Activated CD4-positive, alpha-beta memory T cell treated with anti-CD3 and anti-CD28 coated beads for 36 hours (primary cell): ENCODE results near the gene C16orf87. TPM values are rescaled to one million over a fixed set of nuclear protein-coding genes. Genes with fewer than 3 reads are reported as not detected.
"Not testable (repeated sequence)": the region's sequence is repeated elsewhere in the genome, so short reads cannot be mapped to it uniquely, and the experiment has no call there.

ENCODE experiments used
- CTCF ChIA-PET: fragments of 350-600 bp; sonication (Branson Sonifier 250); formaldehyde crosslinking; loops from one replicate; lab custom pipeline; 2021; ENCODE audit warnings: antibody characterized with exemption, inconsistent platforms; lab: Charles Lee
- POLR2A ChIA-PET: fragments of 350-600 bp; sonication (Branson Sonifier 250); formaldehyde crosslinking; loops from one replicate; lab custom pipeline; 2021; ENCODE audit warnings: antibody characterized with exemption; lab: Charles Lee
- DNase-seq: peaks from one replicate; pipeline ENCODE4 v3.0.0-alpha.2; 2020
- H3K27ac Mint-ChIP-seq: one replicate; pipeline ENCODE4 v1.8.0; 2021; ENCODE audit warnings: mixed read lengths
- H3K27me3 Mint-ChIP-seq: one replicate; pipeline ENCODE4 v1.8.0; 2021; ENCODE audit warnings: mixed read lengths
- H3K36me3 Mint-ChIP-seq: one replicate; pipeline ENCODE4 v1.8.0; 2021; ENCODE audit warnings: mixed read lengths
- H3K4me1 Mint-ChIP-seq: one replicate; pipeline ENCODE4 v1.8.0; 2021; ENCODE audit warnings: low read depth, mixed read lengths
- H3K4me3 Mint-ChIP-seq: one replicate; pipeline ENCODE4 v1.8.0; 2021; ENCODE audit warnings: mild to moderate bottlenecking, mixed read lengths
- H3K9me3 Mint-ChIP-seq: one replicate; pipeline ENCODE4 v1.8.0; 2021; ENCODE audit warnings: mixed read lengths
- intact Hi-C: fragments of 100-400 bp; cut with micrococcal nuclease; formaldehyde crosslinking; loops from one replicate; pipeline ENCODE4 v1.15.1; 2023
- total RNA-seq, 2 experiments: library from RNA; stranded (reverse); gene quantifications; one replicate each; pipeline ENCODE4 v1.2.3, GENCODE V29; 2021

C16orf87 gene
- total RNA-seq, result 10 to 100 TPM; 18.1 to 18.2 TPM

DNA sequence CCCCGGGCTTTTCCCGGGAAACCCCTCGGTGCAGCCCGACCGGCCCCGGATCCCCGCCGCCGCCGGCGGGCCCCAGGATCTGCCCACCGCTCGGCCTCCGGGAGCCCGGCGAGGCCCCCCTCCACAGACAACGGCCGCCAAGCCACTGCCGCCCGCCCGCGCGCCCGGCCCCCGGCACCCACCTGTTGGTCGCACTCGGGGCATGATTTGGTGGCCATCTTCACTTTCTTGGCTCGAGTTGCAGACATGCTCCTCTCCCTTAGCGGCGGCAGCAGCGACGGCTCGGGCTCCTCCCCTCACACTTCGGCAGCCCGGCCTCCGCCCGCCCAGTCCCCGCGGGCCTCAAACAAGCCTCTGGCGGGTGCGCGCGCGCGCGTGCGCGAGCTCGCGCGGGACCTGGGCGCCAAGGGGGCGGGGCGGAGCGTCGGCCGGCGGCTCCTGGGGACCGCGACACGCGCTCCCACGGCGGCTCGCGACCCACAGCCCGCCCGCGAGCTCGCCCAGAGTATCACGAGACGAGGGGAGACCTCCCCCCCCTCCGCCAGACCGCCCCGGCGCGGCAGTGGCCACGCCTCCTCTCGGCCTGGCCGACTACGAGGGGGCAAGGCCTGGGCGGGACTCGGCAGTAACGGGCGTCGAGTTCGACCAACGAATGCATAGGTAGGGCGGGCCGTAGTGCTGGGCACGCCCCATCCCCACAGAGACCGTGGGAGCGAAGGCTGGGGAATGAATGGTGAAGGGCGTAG is at the start of gene C16orf87:
TSS of gene C16orf87 (minus strand) at position 279 of the 746 bp plus-strand sequence. CDS start at position 248, 31 bp downstream.
- peaks cover 6% of the 10 kb centered on the region for H3K36me3 Mint-ChIP-seq
- H3K27me3 Mint-ChIP-seq, result no peaks in the 10 kb centered on the region
- ChIA-PET POLR2A (interaction anchor here (0.9 to 1.4 kb wide), 5 partner anchors 8 to 141 kb away, joined by 3 to 4 read pairs (median 3); no protein-coding TSS in a partner anchor), CTCF (interaction anchor here (1.0 to 2.2 kb wide), 4 partner anchors 78 to 1333 kb away, joined by 3 to 9 read pairs (median 6); no protein-coding TSS in a partner anchor)
- peaks cover 33% of the 10 kb centered on the region for H3K4me1 Mint-ChIP-seq
- H3K9me3 Mint-ChIP-seq, result no peaks in the 10 kb centered on the region
- DNase-seq, result peak; percentile 93
- intact Hi-C loops, result loop anchor here (1.0 to 2.0 kb wide), 7 partner anchors 41 to 312 kb away; partner anchors contain the start of genes DNAJA2, GPT2, NETO2 and ORC6
- H3K27ac Mint-ChIP-seq, result peak within 1 kb of the TSS; percentile 97
- peak within 1 kb of the TSS; percentile 90 for H3K4me3 Mint-ChIP-seq

- Mint-ChIP-seq H3K4me3 (no peak overlapping the region), H3K27ac (no peak overlapping the region), H3K36me3 (no peaks in the 10 kb centered on the region), H3K9me3 (no peaks in the 10 kb centered on the region), H3K4me1 (no peaks in the 10 kb centered on the region), H3K27me3 (peaks cover 2% of the 10 kb centered on the region)
- CTCF ChIA-PET, result no interaction called here
- intact Hi-C loops, result no loop called here
- POLR2A ChIA-PET, result no interaction called here
- no peak for DNase-seq
Measured at GRCh38 chr16:46875243-46875642, 44.3 kb upstream of the C16orf87 start.

DNA sequence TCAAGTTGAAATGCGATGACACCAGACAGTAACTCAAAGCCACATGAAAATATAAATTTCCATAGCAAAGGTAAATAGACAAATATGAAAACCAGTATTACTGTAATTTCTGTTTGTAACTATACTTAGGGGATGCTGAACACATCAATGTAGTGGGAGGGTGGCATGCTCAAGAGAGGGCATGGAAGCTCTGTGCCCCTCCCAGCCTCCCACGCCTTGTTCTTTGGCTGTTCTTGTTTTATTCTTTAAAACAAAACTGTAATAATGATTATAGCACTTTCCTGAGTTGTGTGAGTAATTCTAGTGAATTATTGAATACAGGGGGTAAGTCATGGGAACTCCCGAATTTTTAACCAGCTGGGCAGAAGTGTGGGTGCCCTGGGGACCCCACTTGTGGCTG is 42.2 kb upstream of the C16orf87 start:
- Mint-ChIP-seq H3K27ac (no peak overlapping the region), H3K9me3 (no peaks in the 10 kb centered on the region), H3K4me3 (no peak overlapping the region), H3K36me3 (no peaks in the 10 kb centered on the region), H3K27me3 (peaks cover 2% of the 10 kb centered on the region), H3K4me1 (no peaks in the 10 kb centered on the region)
- POLR2A ChIA-PET, result no interaction called here
- DNase-seq, result no peak
- CTCF ChIA-PET, result no interaction called here
- intact Hi-C loops, result no loop called here

DNA sequence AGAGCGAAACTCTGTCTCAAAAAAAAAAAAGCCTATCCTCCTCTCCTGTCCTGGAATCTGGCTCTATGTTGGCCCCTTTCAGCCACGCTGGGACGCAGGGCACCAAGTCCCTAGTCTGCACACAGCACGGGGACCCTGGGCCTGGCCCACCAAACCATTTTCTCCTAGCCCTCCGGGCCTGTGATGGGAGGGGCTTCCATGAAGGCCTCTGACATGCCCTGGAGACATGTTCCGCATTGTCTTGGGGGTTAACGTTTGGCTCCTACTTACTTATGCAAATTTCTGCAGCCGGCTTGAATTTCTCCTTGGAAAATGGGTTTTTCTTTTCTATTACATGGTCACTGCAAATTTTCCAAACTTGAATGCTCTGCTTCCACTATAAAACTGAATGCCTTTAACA is 40.6 kb upstream of the C16orf87 start:
- ChIA-PET POLR2A (no interaction called here), CTCF (interaction anchor here (0.6 kb wide), 1 partner anchor 26 kb away, joined by 4 read pairs; no protein-coding TSS in a partner anchor)
- no peak for DNase-seq
- no peaks in the 10 kb centered on the region for H3K36me3 Mint-ChIP-seq
- H3K9me3 Mint-ChIP-seq, result no peaks in the 10 kb centered on the region
- no peaks in the 10 kb centered on the region for H3K4me1 Mint-ChIP-seq
- H3K27me3 Mint-ChIP-seq, result peaks cover 2% of the 10 kb centered on the region
- H3K4me3 Mint-ChIP-seq, result no peak overlapping the region
- intact Hi-C loops, result no loop called here
- no peak overlapping the region for H3K27ac Mint-ChIP-seq

DNA sequence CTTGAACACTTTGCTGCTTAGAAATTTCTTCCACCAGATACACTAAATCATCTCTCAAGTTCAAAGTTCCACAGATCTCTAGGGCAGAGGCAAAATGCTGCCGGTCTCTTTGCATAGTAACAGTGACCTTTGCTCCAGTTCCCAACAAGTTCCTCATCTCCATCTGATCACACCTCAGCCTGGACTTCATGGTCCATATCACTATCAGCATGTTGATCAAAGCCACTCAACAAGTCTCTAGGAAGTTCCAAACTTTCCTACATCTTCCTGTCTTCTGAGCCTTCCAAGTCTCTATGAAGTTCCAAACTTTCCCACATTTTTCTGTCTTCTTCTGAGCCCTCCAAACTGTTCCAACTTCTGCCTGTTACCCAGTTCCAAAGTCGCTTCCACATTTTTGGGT is 37.9 kb upstream of the C16orf87 start:
- H3K4me1 Mint-ChIP-seq, H3K27ac Mint-ChIP-seq, H3K4me3 Mint-ChIP-seq, intact Hi-C loops, H3K36me3 Mint-ChIP-seq, H3K27me3 Mint-ChIP-seq, POLR2A ChIA-PET, DNase-seq, H3K9me3 Mint-ChIP-seq: not testable (repeated sequence)
- CTCF ChIA-PET, result interaction anchor here (1.4 kb wide), 1 partner anchor 15 kb away, joined by 3 read pairs; no protein-coding TSS in a partner anchor

DNA sequence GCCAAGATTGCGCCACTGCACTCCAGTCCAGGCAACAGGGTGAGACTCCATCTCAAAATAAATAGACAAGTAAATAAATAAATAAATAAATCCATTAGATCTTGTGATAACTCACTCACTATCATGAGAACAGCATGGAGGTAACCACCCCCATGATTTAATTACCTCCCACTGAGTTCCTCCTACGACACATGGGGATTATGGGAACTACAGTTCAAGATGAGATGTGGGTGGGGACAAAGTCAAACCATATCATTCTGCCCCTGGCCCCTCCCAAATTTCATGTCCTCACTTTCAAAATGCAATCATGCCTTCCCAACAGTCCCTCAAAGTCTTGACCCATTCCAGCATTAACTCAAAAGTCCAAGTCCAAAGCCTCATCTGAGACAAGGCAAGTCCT is 36.5 kb upstream of the C16orf87 start:
- H3K4me3 Mint-ChIP-seq, POLR2A ChIA-PET, H3K27me3 Mint-ChIP-seq, H3K9me3 Mint-ChIP-seq, DNase-seq, H3K36me3 Mint-ChIP-seq, H3K27ac Mint-ChIP-seq, intact Hi-C loops: not testable (repeated sequence)
- H3K4me1 Mint-ChIP-seq, result peaks cover 16% of the 10 kb centered on the region
- CTCF ChIA-PET, result interaction anchor here (1.4 kb wide), 1 partner anchor 14 kb away, joined by 3 read pairs; no protein-coding TSS in a partner anchor

DNA sequence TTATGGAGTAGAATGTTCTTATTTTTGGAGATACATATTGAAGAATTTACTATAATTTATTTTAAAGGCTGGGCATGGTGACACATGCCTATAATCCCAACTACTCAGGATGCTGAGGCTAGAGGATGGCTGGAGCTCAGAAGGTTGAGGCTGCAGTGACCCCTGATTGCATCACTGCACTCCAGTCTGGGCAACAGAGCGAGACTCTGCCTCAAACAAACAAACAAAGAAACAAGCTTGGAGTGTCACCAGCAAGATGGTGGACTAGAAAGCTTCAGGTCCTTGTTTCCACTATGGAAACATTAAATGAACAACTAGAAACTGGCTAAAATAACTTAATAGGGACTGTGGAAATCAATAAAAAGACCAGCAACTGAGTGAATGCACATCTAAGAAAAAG is 35.3 kb upstream of the C16orf87 start:
- no peak for DNase-seq
- peaks cover 21% of the 10 kb centered on the region for H3K4me1 Mint-ChIP-seq
- H3K4me3 Mint-ChIP-seq, result no peak overlapping the region
- intact Hi-C loops, result no loop called here
- H3K27ac Mint-ChIP-seq, result no peak overlapping the region
- peaks cover 3% of the 10 kb centered on the region for H3K9me3 Mint-ChIP-seq
- H3K36me3 Mint-ChIP-seq, result no peaks in the 10 kb centered on the region
- peaks cover 2% of the 10 kb centered on the region for H3K27me3 Mint-ChIP-seq
- ChIA-PET CTCF (interaction anchor here (0.7 to 5.7 kb wide), 2 partner anchors 13 to 62 kb away, joined by 3 to 31 read pairs; no protein-coding TSS in a partner anchor), POLR2A (no interaction called here)

DNA sequence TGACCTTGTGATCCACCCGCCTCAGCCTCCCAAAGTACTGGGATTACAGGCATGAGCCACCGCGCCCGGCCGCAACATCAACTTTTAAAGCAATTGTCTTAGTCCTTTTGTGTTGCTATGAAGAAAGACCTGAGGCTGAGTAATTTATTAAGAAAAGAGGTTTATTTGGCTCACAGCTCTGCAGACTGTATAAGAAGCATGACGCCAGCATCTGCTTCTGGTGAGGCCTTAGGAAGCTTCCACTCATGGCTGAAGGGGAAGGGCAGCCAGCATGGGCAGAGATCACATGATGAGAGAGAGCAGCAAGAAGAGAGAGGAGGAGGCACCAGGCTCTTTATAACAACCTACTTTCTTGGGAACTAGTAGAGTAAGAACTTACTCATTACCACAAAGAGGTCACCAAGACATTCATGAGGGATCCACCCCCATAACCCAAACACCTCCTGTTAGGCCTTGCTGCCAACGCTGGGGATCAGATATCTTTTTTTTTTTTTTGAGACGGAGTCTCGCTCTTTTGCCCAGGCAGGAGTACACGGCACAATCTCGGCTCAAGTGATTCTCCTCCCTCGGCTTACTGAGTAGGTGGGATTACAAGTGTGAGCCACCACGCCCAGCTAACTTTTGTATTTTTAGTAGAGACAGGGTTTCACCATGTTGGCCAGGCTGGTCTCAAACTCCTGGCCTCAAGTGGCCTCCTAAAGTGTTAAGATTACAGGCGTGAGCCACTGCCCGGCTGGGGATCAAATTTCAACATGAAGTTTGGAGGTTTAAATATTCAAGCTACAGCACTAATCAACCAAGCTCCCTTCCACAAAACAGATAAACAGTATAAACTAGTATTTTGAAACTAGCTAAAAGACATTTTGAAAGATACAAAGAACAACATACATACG is 31.8 kb upstream of the C16orf87 start:
- intact Hi-C loops, result loop anchor here (1.0 kb wide), 1 partner anchor 22 kb away; the partner anchor contains the start of gene GPT2
- Mint-ChIP-seq H3K4me3 (no peak overlapping the region), H3K36me3 (no peaks in the 10 kb centered on the region), H3K4me1 (peaks cover 34% of the 10 kb centered on the region), H3K9me3 (peaks cover 3% of the 10 kb centered on the region), H3K27ac (peak overlapping the region; percentile 3), H3K27me3 (no peaks in the 10 kb centered on the region)
- POLR2A ChIA-PET, result interaction anchor here (1.0 kb wide), 1 partner anchor 21 kb away, joined by 3 read pairs; the partner anchor contains the start of gene GPT2
- DNase-seq, result peak; percentile 32
- CTCF ChIA-PET, result interaction anchor here (0.6 to 5.7 kb wide), 7 partner anchors 10 to 176 kb away, joined by 3 to 31 read pairs (median 5); no protein-coding TSS in a partner anchor

- peak overlapping the region; percentile 30 for H3K27ac Mint-ChIP-seq
- ChIA-PET POLR2A (no interaction called here), CTCF (interaction anchor here (0.8 to 1.3 kb wide), 3 partner anchors 24 to 186 kb away, joined by 3 to 8 read pairs (median 5); partner anchors contain the start of gene GPT2)
- intact Hi-C loops, result no loop called here
- H3K36me3 Mint-ChIP-seq, result no peaks in the 10 kb centered on the region
- H3K27me3 Mint-ChIP-seq, result no peaks in the 10 kb centered on the region
- peak; percentile 77 for DNase-seq
- H3K4me1 Mint-ChIP-seq, result peaks cover 34% of the 10 kb centered on the region
- peaks cover 3% of the 10 kb centered on the region for H3K9me3 Mint-ChIP-seq
- H3K4me3 Mint-ChIP-seq, result no peak overlapping the region
Measured at GRCh38 chr16:46859719-46860152, 28.8 kb upstream of the C16orf87 start.

- intact Hi-C loops, result no loop called here
- Mint-ChIP-seq H3K4me3 (no peak overlapping the region), H3K4me1 (peaks cover 25% of the 10 kb centered on the region), H3K27me3 (no peaks in the 10 kb centered on the region), H3K9me3 (peaks cover 3% of the 10 kb centered on the region), H3K27ac (no peak overlapping the region), H3K36me3 (no peaks in the 10 kb centered on the region)
- POLR2A ChIA-PET, result no interaction called here
- CTCF ChIA-PET, result interaction anchor here (0.7 to 3.2 kb wide), 4 partner anchors 26 to 51 kb away, joined by 3 to 16 read pairs (median 6); partner anchors contain the start of gene GPT2
- no peak for DNase-seq
Measured at GRCh38 chr16:46858151-46858550, 27.2 kb upstream of the C16orf87 start.

DNA sequence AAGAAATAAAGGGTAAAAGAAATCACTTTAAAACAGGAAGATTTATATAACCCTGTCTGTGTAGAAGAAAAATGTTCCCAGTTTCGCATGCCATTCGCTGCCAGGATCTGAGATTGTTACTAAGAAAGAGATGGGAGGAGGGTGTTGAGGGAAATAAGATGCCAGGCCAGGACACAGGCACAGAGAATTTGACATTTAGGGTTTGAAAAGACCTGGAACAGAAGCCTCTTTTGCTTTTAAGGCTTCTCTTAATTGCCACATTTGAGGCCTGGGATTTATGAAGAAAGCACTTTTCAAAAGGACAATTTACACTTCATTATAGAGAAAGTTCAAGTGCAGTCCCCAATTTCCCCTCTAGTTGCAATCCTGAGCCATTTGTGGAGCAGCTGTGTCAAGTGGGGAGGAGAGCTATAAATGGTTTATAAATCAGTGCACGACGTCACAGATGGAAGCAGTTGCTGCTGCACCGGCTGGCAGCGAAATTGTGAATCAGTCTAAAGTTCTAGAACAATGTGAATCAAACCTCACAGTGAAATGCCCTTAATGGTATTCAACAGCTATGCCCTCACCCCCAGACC is 26.5 kb upstream of the C16orf87 start:
- ChIA-PET CTCF (interaction anchor here (0.7 to 3.2 kb wide), 4 partner anchors 27 to 52 kb away, joined by 3 to 16 read pairs (median 6); partner anchors contain the start of gene GPT2), POLR2A (no interaction called here)
- Mint-ChIP-seq H3K4me3 (no peak overlapping the region), H3K27ac (no peak overlapping the region), H3K27me3 (no peaks in the 10 kb centered on the region), H3K9me3 (no peaks in the 10 kb centered on the region), H3K36me3 (no peaks in the 10 kb centered on the region), H3K4me1 (peaks cover 18% of the 10 kb centered on the region)
- intact Hi-C loops, result no loop called here
- no peak for DNase-seq
